DND-41 (cell line): Measurements from ENCODE around the gene PWWP2B.

ENCODE experiments used
- EZH2 ChIP-seq: IDR thresholded peaks from 3 replicates; pipeline ENCODE4 v1.6.1; 2012; ENCODE audit warnings: borderline replicate concordance, low read depth, mild to moderate bottlenecking, moderate library complexity, low read length, inconsistent platforms; ENCODE audit not compliant: severe bottlenecking
- TF ChIP-seq, protein P1 (sequence below): IDR thresholded peaks from 2 replicates; pipeline ENCODE4 v1.5.1; 2012; ENCODE audit warnings: borderline replicate concordance, low read length, moderate library complexity, mild to moderate bottlenecking; ENCODE audit not compliant: poor library complexity, severe bottlenecking; ENCODE audit errors: extremely low read depth

GRCh38 chr10:132405463-132405991 lies 8.5 kb downstream of the PWWP2B start:
- TF ChIP-seq, protein P1, sequence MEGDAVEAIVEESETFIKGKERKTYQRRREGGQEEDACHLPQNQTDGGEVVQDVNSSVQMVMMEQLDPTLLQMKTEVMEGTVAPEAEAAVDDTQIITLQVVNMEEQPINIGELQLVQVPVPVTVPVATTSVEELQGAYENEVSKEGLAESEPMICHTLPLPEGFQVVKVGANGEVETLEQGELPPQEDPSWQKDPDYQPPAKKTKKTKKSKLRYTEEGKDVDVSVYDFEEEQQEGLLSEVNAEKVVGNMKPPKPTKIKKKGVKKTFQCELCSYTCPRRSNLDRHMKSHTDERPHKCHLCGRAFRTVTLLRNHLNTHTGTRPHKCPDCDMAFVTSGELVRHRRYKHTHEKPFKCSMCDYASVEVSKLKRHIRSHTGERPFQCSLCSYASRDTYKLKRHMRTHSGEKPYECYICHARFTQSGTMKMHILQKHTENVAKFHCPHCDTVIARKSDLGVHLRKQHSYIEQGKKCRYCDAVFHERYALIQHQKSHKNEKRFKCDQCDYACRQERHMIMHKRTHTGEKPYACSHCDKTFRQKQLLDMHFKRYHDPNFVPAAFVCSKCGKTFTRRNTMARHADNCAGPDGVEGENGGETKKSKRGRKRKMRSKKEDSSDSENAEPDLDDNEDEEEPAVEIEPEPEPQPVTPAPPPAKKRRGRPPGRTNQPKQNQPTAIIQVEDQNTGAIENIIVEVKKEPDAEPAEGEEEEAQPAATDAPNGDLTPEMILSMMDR = no peak
- no peak for TF ChIP-seq EZH2
